ENCODE measurements around the gene CARD10. TPM values are rescaled to one million over a fixed set of nuclear protein-coding genes. Genes with fewer than 3 reads are reported as not detected.

Gene CARD10
- total and polyA plus RNA-seq, 2 of the 13 experiments (the other 11 are each of a cell fraction or from before 2014, with no cell fraction given), result 35.2 to 55.8 TPM

- TF ChIP-seq GZF1 (CRISPR knock-in tag; IDR thresholded peaks at IDR 0.05), result no peak
- TF ChIP-seq TBP (CRISPR knock-in tag; IDR thresholded peaks at IDR 0.05), result no peak
- TF ChIP-seq, protein P1, sequence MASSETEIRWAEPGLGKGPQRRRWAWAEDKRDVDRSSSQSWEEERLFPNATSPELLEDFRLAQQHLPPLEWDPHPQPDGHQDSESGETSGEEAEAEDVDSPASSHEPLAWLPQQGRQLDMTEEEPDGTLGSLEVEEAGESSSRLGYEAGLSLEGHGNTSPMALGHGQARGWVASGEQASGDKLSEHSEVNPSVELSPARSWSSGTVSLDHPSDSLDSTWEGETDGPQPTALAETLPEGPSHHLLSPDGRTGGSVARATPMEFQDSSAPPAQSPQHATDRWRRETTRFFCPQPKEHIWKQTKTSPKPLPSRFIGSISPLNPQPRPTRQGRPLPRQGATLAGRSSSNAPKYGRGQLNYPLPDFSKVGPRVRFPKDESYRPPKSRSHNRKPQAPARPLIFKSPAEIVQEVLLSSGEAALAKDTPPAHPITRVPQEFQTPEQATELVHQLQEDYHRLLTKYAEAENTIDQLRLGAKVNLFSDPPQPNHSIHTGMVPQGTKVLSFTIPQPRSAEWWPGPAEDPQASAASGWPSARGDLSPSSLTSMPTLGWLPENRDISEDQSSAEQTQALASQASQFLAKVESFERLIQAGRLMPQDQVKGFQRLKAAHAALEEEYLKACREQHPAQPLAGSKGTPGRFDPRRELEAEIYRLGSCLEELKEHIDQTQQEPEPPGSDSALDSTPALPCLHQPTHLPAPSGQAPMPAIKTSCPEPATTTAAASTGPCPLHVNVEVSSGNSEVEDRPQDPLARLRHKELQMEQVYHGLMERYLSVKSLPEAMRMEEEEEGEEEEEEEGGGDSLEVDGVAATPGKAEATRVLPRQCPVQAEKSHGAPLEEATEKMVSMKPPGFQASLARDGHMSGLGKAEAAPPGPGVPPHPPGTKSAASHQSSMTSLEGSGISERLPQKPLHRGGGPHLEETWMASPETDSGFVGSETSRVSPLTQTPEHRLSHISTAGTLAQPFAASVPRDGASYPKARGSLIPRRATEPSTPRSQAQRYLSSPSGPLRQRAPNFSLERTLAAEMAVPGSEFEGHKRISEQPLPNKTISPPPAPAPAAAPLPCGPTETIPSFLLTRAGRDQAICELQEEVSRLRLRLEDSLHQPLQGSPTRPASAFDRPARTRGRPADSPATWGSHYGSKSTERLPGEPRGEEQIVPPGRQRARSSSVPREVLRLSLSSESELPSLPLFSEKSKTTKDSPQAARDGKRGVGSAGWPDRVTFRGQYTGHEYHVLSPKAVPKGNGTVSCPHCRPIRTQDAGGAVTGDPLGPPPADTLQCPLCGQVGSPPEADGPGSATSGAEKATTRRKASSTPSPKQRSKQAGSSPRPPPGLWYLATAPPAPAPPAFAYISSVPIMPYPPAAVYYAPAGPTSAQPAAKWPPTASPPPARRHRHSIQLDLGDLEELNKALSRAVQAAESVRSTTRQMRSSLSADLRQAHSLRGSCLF (CRISPR knock-in tag; IDR thresholded peaks at IDR 0.05; ENCODE audit: borderline replicate concordance), result no peak
- no peak for TF ChIP-seq ZNF17 (CRISPR knock-in tag; IDR thresholded peaks at IDR 0.05)
- peak; percentile 20; the same call in 1 of the 2 replicates for TF ChIP-seq TFDP1 (CRISPR knock-in tag; IDR thresholded peaks at IDR 0.05; ENCODE audit: borderline replicate concordance)
- peak; percentile 60; the same call in 1 of the 2 replicates for TF ChIP-seq ZMYM3 (CRISPR knock-in tag; IDR thresholded peaks at IDR 0.05)
- no peak for TF ChIP-seq ZEB1 (IDR thresholded peaks at IDR 0.05; ENCODE audit: insufficient replicate concordance, low read depth)
- peak; percentile 71; the same call in 1 of the 2 replicates for TF ChIP-seq ZNF788 (CRISPR knock-in tag; IDR thresholded peaks at IDR 0.05; ENCODE audit: borderline replicate concordance)
- no peak for TF ChIP-seq BRD4 (CRISPR knock-in tag; IDR thresholded peaks at IDR 0.05)
- TF ChIP-seq HMG20B (CRISPR knock-in tag; conservative IDR thresholded peaks at IDR 0.05), result no peak
- TF ChIP-seq ZNF546 (CRISPR knock-in tag; conservative IDR thresholded peaks at IDR 0.05), result no peak
- no peak for TF ChIP-seq ZNF276 (CRISPR knock-in tag; IDR thresholded peaks at IDR 0.05; ENCODE audit: low read depth)
- no peak for TF ChIP-seq ZNF550 (CRISPR knock-in tag; IDR thresholded peaks at IDR 0.05; ENCODE audit: borderline replicate concordance)
- no peak for TF ChIP-seq CENPBD1 (CRISPR knock-in tag; IDR thresholded peaks at IDR 0.05; ENCODE audit: borderline replicate concordance, low read depth)
- no peak for TF ChIP-seq ATAD3A (CRISPR knock-in tag; IDR thresholded peaks at IDR 0.05)
- TF ChIP-seq SIX1 (CRISPR knock-in tag; IDR thresholded peaks at IDR 0.05; ENCODE audit: borderline replicate concordance), result no peak
- peak; percentile 78; the same call in 1 of the 2 replicates for TF ChIP-seq ZFP1 (CRISPR knock-in tag; IDR thresholded peaks at IDR 0.05)
- TF ChIP-seq ZNF263 (CRISPR knock-in tag; IDR thresholded peaks at IDR 0.05), result peak; percentile 51; the same call in 1 of the 2 replicates
- TF ChIP-seq YY1 (IDR thresholded peaks at IDR 0.05; ENCODE audit: insufficient read depth, insufficient replicate concordance, low read depth, low read length), result peak; percentile 72
- no peak for TF ChIP-seq ZMAT3 (CRISPR knock-in tag; conservative IDR thresholded peaks at IDR 0.05)
- no peak for TF ChIP-seq SATB2 (CRISPR knock-in tag; IDR thresholded peaks at IDR 0.05)
Measured at GRCh38 chr22:37454857-37455686, 64.1 kb downstream of the CARD10 start (continued).

Data from HepG2 (cell line).